Vagina (tissue), 2 donors: Measurements from ENCODE around the gene CDH13. TPM values are rescaled to one million over a fixed set of nuclear protein-coding genes. Genes with fewer than 3 reads are reported as not detected.

Experiments used
- DNase-seq, 2 donors: peaks; one replicate each; pipeline ENCODE4 v3.0.0-alpha.2; 2017; ENCODE audit errors: extremely low spot score in 2 of 2
- H3K27ac ChIP-seq: fragments of 200-600 bp; sonication (generic); one replicate; pipeline ENCODE4 v1.5.1; 2019
- H3K27me3 ChIP-seq: fragments of 200-600 bp; sonication (generic); one replicate; pipeline ENCODE4 v1.5.1; 2019
- H3K36me3 ChIP-seq, 2 donors: fragments of 200-600 bp; sonication (generic); one replicate each; pipeline ENCODE4 v1.5.1; 2017 to 2019
- H3K4me1 ChIP-seq: fragments of 200-600 bp; sonication (generic); one replicate; pipeline ENCODE4 v1.5.1; 2019
- H3K4me3 ChIP-seq, 2 donors: fragments of 200-600 bp; sonication (generic); 1 replicate in 1 of 2; 2 replicates in 1 of 2; pipeline ENCODE4 v1.5.1; 2016 to 2019
- H3K9me3 ChIP-seq: fragments of 200-600 bp; sonication (generic); one replicate; pipeline ENCODE4 v1.5.1; 2019
- CTCF ChIP-seq, 3 experiments: fragments of 450-650 bp in 2 of 3; fragments of 200-600 bp in 1 of 3; sonication (generic) in 1 of 3; IDR thresholded peaks; one replicate each; pipeline ENCODE4 v1.5.1; 2017 to 2019; ENCODE audit warnings: antibody characterized with exemption in 3 of 3, mild to moderate bottlenecking in 2 of 3, moderate library complexity in 2 of 3
- POLR2A ChIP-seq, 2 donors: fragments of 450-650 bp; IDR thresholded peaks; one replicate each; pipeline ENCODE4 v1.6.1; 2017; ENCODE audit warnings: antibody characterized with exemption in 2 of 2, mild to moderate bottlenecking in 2 of 2, moderate library complexity in 2 of 2
- POLR2AphosphoS5 ChIP-seq, 2 donors: sonication (generic); formaldehyde crosslinking; IDR thresholded peaks; one replicate each; pipeline ENCODE4 v1.9.0; 2017; ENCODE audit warnings: antibody characterized with exemption in 2 of 2, mild to moderate bottlenecking in 2 of 2, low read depth in 1 of 2; ENCODE audit not compliant: insufficient read depth in 1 of 2
- intact Hi-C: fragments of 100-400 bp; cut with DNase I; formaldehyde crosslinking; loops from one replicate; pipeline ENCODE4 v1.15.1; 2023
- total RNA-seq: library from RNA; depleted of rRNA; stranded (reverse); fragments of >200 nt; gene quantifications from one replicate; pipeline ENCODE4 v1.2.3, GENCODE V29; 2016

CDH13 gene
- total RNA-seq, 1 donor from 2014 or later = 123 TPM

GRCh38 chr16:82788919-82789318, 162.2 kb downstream of the CDH13 start:
- H3K4me1 ChIP-seq = peaks cover 10% of the 10 kb centered on the region
- no peak for TF ChIP-seq POLR2AphosphoS5 (IDR thresholded peaks at IDR 0.05; ENCODE audit: insufficient read depth in 1 of 2, low read depth in 1 of 2)
- no peak for TF ChIP-seq POLR2A (IDR thresholded peaks at IDR 0.05)
- TF ChIP-seq CTCF (IDR thresholded peaks at IDR 0.05) = no peak
- no peak overlapping the region for H3K27ac ChIP-seq
- H3K9me3 ChIP-seq = no peaks in the 10 kb centered on the region
- no peak overlapping the region for H3K4me3 ChIP-seq
- DNase-seq = no peak
- H3K27me3 ChIP-seq = no peaks in the 10 kb centered on the region
- no peaks in the 10 kb centered on the region for H3K36me3 ChIP-seq
- intact Hi-C loops = no loop called here

GRCh38 chr16:82792693-82793092, 165.9 kb downstream of the CDH13 start:
- TF ChIP-seq POLR2AphosphoS5 (IDR thresholded peaks at IDR 0.05; ENCODE audit: insufficient read depth in 1 of 2, low read depth in 1 of 2) (no peak), CTCF (IDR thresholded peaks at IDR 0.05) (no peak)
- H3K9me3 ChIP-seq = no peaks in the 10 kb centered on the region
- intact Hi-C loops = no loop called here

GRCh38 chr16:82793528-82794245, 166.9 kb downstream of the CDH13 start:
- DNase-seq = no peak
- Histone ChIP-seq H3K4me3 (no peak overlapping the region), H3K36me3 (no peaks in the 10 kb centered on the region), H3K27ac (no peak overlapping the region), H3K9me3 (no peaks in the 10 kb centered on the region), H3K27me3 (no peaks in the 10 kb centered on the region), H3K4me1 (peaks cover 10% of the 10 kb centered on the region)
- TF ChIP-seq POLR2AphosphoS5 (IDR thresholded peaks at IDR 0.05; ENCODE audit: insufficient read depth in 1 of 2, low read depth in 1 of 2) = peak in 1 of 2 donors; percentile 11
- TF ChIP-seq CTCF (IDR thresholded peaks at IDR 0.05) = no peak
- intact Hi-C loops = no loop called here

More at GRCh38 chr16:82792693-82793092, 165.9 kb downstream of the CDH13 start:
- Histone ChIP-seq H3K27ac (no peak overlapping the region), H3K36me3 (no peaks in the 10 kb centered on the region), H3K4me3 (no peak overlapping the region), H3K27me3 (no peaks in the 10 kb centered on the region), H3K4me1 (peaks cover 10% of the 10 kb centered on the region)
- DNase-seq = no peak

- Histone ChIP-seq H3K36me3 (no peaks in the 10 kb centered on the region), H3K4me1 (peaks cover 10% of the 10 kb centered on the region), H3K27ac (no peak overlapping the region), H3K27me3 (no peaks in the 10 kb centered on the region), H3K4me3 (no peak overlapping the region), H3K9me3 (no peaks in the 10 kb centered on the region)
- no peak for DNase-seq
- intact Hi-C loops = no loop called here
- TF ChIP-seq POLR2AphosphoS5 (IDR thresholded peaks at IDR 0.05; ENCODE audit: insufficient read depth in 1 of 2, low read depth in 1 of 2) = no peak
- TF ChIP-seq CTCF (IDR thresholded peaks at IDR 0.05) = no peak
- TF ChIP-seq POLR2A (IDR thresholded peaks at IDR 0.05) = no peak
Measured at GRCh38 chr16:82796047-82796446, 169.3 kb downstream of the CDH13 start.

GRCh38 chr16:82801361-82801760, 174.6 kb downstream of the CDH13 start:
- Histone ChIP-seq H3K4me1 (peaks cover 4% of the 10 kb centered on the region), H3K4me3 (no peak overlapping the region), H3K36me3 (no peaks in the 10 kb centered on the region), H3K27me3 (no peaks in the 10 kb centered on the region), H3K9me3 (no peaks in the 10 kb centered on the region), H3K27ac (no peak overlapping the region)
- TF ChIP-seq POLR2AphosphoS5 (IDR thresholded peaks at IDR 0.05; ENCODE audit: insufficient read depth in 1 of 2, low read depth in 1 of 2) (no peak), CTCF (IDR thresholded peaks at IDR 0.05) (no peak), POLR2A (IDR thresholded peaks at IDR 0.05) (no peak)
- DNase-seq = no peak
- intact Hi-C loops = no loop called here
